Activated gamma-delta T cell treated with Interleukin-2 at 50 U/mL for 16 hours (primary cell): ENCODE results near the gene SLAIN2.
"Not testable (repeated sequence)": the region's sequence is repeated elsewhere in the genome, so short reads cannot be mapped to it uniquely, and the experiment has no call there.

Source experiments
- DNase-seq: peaks from one replicate; pipeline ENCODE4 v3.0.0-alpha.2; 2020

SLAIN2 gene

DNA sequence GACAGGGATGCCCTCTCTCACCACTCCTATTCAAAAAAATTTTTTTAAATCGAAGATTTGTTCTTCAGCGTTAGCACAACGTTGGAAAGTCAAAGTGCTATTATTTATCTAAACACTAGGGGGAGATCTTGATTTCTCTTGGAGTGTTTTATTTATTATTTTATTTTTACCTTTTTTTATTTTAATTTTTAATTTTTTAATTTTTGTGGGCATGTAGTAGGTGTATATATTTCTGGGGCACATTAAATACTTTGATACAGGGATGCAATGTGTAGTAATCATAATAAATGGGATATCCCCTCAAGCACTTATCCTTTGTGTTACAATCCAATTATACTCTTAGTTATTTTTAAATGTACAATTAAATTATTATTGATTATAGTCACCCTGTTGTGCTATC, 104.4 kb downstream of the SLAIN2 start:
- DNase-seq, result no peak

GRCh38 chr4:48446642-48447041, 105.3 kb downstream of the SLAIN2 start:
- DNase-seq, result no peak

DNA sequence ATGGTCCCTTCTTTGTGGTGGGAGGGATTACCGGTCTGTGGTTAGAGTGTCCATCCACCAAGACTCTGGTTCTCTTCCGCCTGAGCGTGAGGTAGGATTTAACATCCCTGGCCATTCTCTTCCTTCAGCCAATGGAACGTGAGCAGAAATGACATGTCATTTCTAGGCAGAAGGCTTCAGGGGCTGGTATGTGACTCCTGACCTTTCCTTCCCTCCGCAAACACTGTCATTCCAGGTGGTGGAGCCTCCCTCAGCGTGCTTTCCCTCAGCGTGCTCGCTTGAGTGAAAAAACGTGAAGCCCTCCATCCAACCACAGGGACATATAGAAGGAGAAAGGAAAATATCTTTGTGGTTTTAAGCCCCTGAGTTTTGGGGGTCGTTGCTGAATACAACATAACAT, 107.8 kb downstream of the SLAIN2 start:
- no peak for DNase-seq

GRCh38 chr4:48450740-48451139, 109.4 kb downstream of the SLAIN2 start:
- DNase-seq, result no peak

DNA sequence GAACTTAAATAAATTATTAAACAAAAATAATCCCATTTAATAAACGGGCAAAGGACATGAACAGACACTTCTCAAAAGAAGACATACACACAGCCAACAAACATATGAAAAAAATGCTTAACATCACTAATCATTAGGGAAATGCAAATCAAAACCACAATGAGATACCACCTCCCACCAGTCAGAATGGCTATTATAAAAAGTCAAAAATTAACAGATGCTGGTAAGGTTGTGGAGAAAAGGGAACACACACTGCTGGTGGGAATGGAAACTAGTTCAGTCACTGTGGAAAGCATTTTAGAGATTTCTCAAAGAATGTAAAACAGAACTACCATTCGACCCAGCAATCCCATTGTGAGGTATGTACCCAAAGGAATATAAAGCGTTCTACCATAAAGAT, 110.3 kb downstream of the SLAIN2 start:
- DNase-seq, result not testable (repeated sequence)

DNA sequence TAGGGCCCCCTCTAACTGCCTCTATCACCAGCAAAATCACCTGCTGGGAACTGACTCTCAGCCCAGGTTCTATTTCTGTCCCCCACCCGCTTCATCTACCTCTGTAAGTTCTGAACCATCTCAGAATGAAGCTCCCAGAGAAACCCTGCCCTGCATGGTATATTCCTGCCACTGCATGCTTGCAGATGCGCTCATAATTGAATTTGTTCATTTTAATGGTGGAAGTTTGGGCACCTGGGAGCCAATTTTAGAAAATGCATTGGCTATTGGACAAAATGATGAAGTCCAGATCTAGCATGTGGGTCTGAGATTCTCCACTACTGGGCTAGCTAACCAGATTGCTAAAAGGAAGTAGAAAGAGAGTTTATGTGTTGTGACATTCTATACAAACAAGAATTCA, 113.3 kb downstream of the SLAIN2 start:
- DNase-seq, result no peak

DNA sequence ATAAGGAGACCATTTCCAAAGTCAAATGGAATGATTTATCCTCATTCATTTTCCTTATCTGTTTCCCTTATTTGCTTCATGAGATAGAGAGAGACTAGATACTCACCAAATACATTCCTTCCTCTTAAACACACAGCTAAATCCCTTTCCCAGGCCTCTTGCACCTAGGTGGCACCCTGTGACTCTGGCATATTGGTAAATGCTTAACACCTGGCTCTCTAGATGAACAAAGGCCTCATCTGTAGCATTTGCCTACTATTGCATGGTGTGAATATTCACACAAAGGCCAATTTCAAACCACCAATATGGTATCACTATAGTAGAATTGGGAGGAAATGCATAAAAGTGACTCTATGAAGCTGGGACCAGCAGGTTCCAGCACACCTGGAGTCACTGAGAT, 119.7 kb downstream of the SLAIN2 start:
- no peak for DNase-seq

DNA sequence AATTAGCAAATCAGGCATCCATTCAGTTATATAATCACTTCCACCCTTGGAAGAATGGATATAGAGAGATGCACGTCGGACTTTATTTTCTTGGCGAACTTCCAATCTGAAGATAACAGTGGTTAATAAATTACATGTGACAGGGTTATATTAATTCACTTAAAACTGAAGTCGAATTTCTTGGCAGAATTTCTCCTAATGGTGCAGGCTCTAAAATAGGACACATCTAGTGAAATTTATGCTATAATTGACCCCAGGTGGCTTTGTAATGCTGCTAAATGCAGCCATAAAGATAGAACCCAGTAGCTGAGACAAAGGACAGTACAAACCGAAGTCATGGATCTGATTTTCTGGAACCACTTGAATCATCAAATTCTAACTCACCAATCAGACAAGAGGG, 121.0 kb downstream of the SLAIN2 start:
- DNase-seq, result no peak

DNA sequence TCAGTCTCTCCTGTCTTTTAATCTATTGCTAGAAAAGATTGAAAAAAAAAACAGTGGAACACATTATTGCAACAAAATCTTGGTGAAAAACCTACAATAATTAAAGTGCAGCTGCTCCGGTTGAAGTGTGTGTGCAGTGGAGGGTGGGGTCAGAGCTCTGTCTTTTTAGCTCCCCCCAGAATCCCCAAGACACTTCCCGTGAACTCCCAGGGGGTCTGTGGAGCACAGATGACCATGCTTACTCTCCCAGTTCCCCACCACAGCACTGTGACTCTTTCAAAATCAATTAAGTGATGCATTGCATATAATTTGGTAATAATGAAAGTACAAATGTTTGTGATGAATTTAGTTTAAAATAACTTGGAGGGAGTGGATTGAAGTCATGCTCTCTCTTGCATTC, 126.1 kb downstream of the SLAIN2 start:
- no peak for DNase-seq

- DNase-seq, result no peak
These were observed 126.6 kb downstream of the SLAIN2 start for GRCh38 chr4:48467891-48468290.

GRCh38 chr4:48470137-48470536, 128.8 kb downstream of the SLAIN2 start:
- no peak for DNase-seq

- no peak for DNase-seq
These were observed 129.2 kb downstream of the SLAIN2 start for GRCh38 chr4:48470570-48470969.

GRCh38 chr4:48472794-48473193, 131.5 kb downstream of the SLAIN2 start:
- no peak for DNase-seq

DNA sequence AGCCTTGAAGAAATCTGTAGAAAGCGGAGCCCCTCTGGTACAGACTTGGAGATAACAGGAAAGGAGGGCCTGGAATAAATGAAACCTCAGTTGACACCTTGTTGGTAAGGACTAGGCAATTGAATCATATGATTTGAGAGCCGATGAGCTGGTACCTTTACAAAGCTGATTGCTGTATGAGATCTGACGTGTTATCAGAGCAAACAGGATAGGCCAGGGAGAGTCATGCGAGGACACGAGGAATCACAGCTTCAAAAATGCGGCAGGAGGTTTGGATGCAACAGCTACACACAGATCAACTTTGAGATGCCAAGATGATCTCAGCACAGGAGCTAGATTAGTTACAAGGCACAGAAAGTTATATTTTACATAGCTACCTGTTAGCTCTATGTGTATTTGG, 134.4 kb downstream of the SLAIN2 start:
- no peak for DNase-seq
